GM23338 (cell line): ENCODE results near the gene NOL3. TPM values are rescaled to one million over a fixed set of nuclear protein-coding genes. Genes with fewer than 3 reads are reported as not detected.

ENCODE experiments used
- ATAC-seq: fragments of 200-7000 bp; cut with Tn5 transposase; 3 replicates; pipeline ENCODE4 v1.9.1; 2020
- DNase-seq: peaks from one replicate; pipeline ENCODE4 v3.0.0-alpha.2; 2015; ENCODE audit warnings: low spot score
- H2AFZ ChIP-seq: fragments of 200-600 bp; sonication (generic); 2 replicates; pipeline ENCODE4 v1.8.0; 2016; ENCODE audit warnings: antibody characterized with exemption, mild to moderate bottlenecking, moderate library complexity
- H3F3A ChIP-seq: fragments of 200-600 bp; sonication (generic); replicated peaks from 2 replicates; pipeline ENCODE4 v1.8.0; 2017; ENCODE audit warnings: antibody characterized with exemption, mixed run types, low read depth
- H3K27ac ChIP-seq: fragments of 200-600 bp; sonication (generic); 2 replicates; pipeline ENCODE4 v1.6.1; 2016; ENCODE audit warnings: low read depth
- H3K27me3 ChIP-seq: fragments of 200-600 bp; sonication (generic); 2 replicates; pipeline ENCODE4 v1.8.0; 2016; ENCODE audit warnings: mild to moderate bottlenecking, mixed run types, moderate library complexity; ENCODE audit not compliant: insufficient read depth
- H3K36me3 ChIP-seq: fragments of 200-600 bp; sonication (generic); 2 replicates; pipeline ENCODE4 v1.8.0; 2016; ENCODE audit warnings: mild to moderate bottlenecking; ENCODE audit not compliant: insufficient read depth
- H3K4me1 ChIP-seq: fragments of 200-600 bp; sonication (generic); 2 replicates; pipeline ENCODE4 v1.8.0; 2016; ENCODE audit warnings: mild to moderate bottlenecking, moderate library complexity; ENCODE audit not compliant: insufficient read depth
- H3K4me2 ChIP-seq: fragments of 200-600 bp; sonication (generic); 2 replicates; pipeline ENCODE4 v1.7.1; 2017; ENCODE audit warnings: mixed run types
- H3K4me3 ChIP-seq: fragments of 200-600 bp; sonication (generic); 2 replicates; pipeline ENCODE4 v1.6.1; 2016; ENCODE audit warnings: mixed run types
- H3K79me2 ChIP-seq: fragments of 200-600 bp; sonication (generic); replicated peaks from 2 replicates; pipeline ENCODE4 v1.8.0; 2017; ENCODE audit warnings: mild to moderate bottlenecking; ENCODE audit not compliant: insufficient read depth
- H3K9me2 ChIP-seq: fragments of 200-600 bp; sonication (generic); 2 replicates; pipeline ENCODE4 v1.8.0; 2017; ENCODE audit not compliant: insufficient read depth
- H4K20me1 ChIP-seq: fragments of 200-600 bp; sonication (generic); replicated peaks from 2 replicates; pipeline ENCODE4 v1.8.0; 2017; ENCODE audit warnings: mild to moderate bottlenecking; ENCODE audit not compliant: insufficient read depth
- H3K27ac Mint-ChIP-seq: 2 replicates; pipeline ENCODE4 v1.8.0; 2020; ENCODE audit warnings: inconsistent platforms, mild to moderate bottlenecking, moderate library complexity, mixed read lengths
- H3K27me3 Mint-ChIP-seq: 3 replicates; pipeline ENCODE4 v1.8.0; 2022; ENCODE audit warnings: low read depth, mild to moderate bottlenecking, moderate library complexity, mixed read lengths, inconsistent platforms; ENCODE audit not compliant: insufficient read depth, poor library complexity
- H3K36me3 Mint-ChIP-seq: 3 replicates; pipeline ENCODE4 v1.8.0; 2021; ENCODE audit warnings: low read depth, mild to moderate bottlenecking, inconsistent platforms, moderate library complexity, mixed read lengths
- H3K4me1 Mint-ChIP-seq: 3 replicates; pipeline ENCODE4 v1.8.0; 2020; ENCODE audit warnings: mild to moderate bottlenecking, inconsistent platforms, mixed read lengths
- H3K4me3 Mint-ChIP-seq: 3 replicates; pipeline ENCODE4 v1.8.0; 2021; ENCODE audit warnings: moderate library complexity, mild to moderate bottlenecking, inconsistent platforms, mixed read lengths
- H3K9me3 Mint-ChIP-seq: 3 replicates; pipeline ENCODE4 v1.8.0; 2020; ENCODE audit warnings: moderate library complexity, mild to moderate bottlenecking, inconsistent platforms, mixed read lengths
- CREB1 ChIP-seq: fragments of 250-450 bp; sonication (Bioruptor Pico); IDR thresholded peaks from 2 replicates; pipeline ENCODE4 v1.5.0; 2020; ENCODE audit warnings: low read depth, mild to moderate bottlenecking, moderate library complexity
- ETS1 ChIP-seq: IDR thresholded peaks from 2 replicates; pipeline ENCODE4 v1.6.1; 2016; ENCODE audit warnings: antibody characterized with exemption
- EZH2 ChIP-seq: fragments of 200-600 bp; sonication (generic); IDR thresholded peaks from one replicate; pipeline ENCODE4 v1.8.0; 2017; ENCODE audit warnings: antibody characterized with exemption, mild to moderate bottlenecking, low read depth; ENCODE audit not compliant: unreplicated experiment
- POLR2AphosphoS5 ChIP-seq: IDR thresholded peaks from 2 replicates; pipeline ENCODE4 v1.6.1; 2016; ENCODE audit warnings: antibody characterized with exemption, low read depth
- REST ChIP-seq: IDR thresholded peaks from one replicate; pipeline ENCODE4 v1.6.1; 2018; ENCODE audit warnings: antibody characterized with exemption; ENCODE audit not compliant: unreplicated experiment
- STAT1 ChIP-seq: IDR thresholded peaks from one replicate; pipeline ENCODE4 v1.6.1; 2016; ENCODE audit warnings: antibody characterized with exemption; ENCODE audit not compliant: unreplicated experiment
- ZNF114 ChIP-seq: fragments of 250-450 bp; sonication (Bioruptor Pico); IDR thresholded peaks from 2 replicates; pipeline ENCODE4 v1.5.0; 2020; ENCODE audit warnings: mild to moderate bottlenecking, moderate library complexity
- ZNF462 ChIP-seq: fragments of 250-450 bp; sonication (Bioruptor Pico); IDR thresholded peaks from 2 replicates; pipeline ENCODE4 v1.5.0; 2020; ENCODE audit warnings: mild to moderate bottlenecking, moderate library complexity
- polyA plus RNA-seq: library from polyadenylated mRNA; unstranded; fragments of >200 nt; fragmentation: Nextera tagmentation; extraction: Ambion mirVana; gene quantifications from 2 replicates; pipeline ENCODE4 v1.2.1, GENCODE V29; 2016
- total RNA-seq: library from RNA; depleted of rRNA; stranded (reverse); fragments of >200 nt; shearing (Covaris generic); gene quantifications from 2 replicates; pipeline ENCODE4 v1.2.3, GENCODE V29; 2014

Gene NOL3
- total and polyA plus RNA-seq, 2 experiments from 2014 or later = 3.3 to 4.0 TPM

GRCh38 chr16:67188323-67188722 is 18.0 kb downstream of the NOL3 start:
- no peak overlapping the region for H3K27ac ChIP-seq
- no peak overlapping the region for H3K4me2 ChIP-seq
- Mint-ChIP-seq H3K27me3 (peaks cover 32% of the 10 kb centered on the region), H3K9me3 (no peaks in the 10 kb centered on the region; the same call in 2 of the 3 replicates), H3K4me1 (peaks cover 28% of the 10 kb centered on the region), H3K4me3 (no peak overlapping the region), H3K36me3 (peaks cover 5% of the 10 kb centered on the region; the same call in 2 of the 3 replicates), H3K27ac (no peak overlapping the region)
- ATAC-seq = no peak
- peaks cover 18% of the 10 kb centered on the region; the same call in 1 of the 2 replicates for H3K4me1 ChIP-seq
- H3K4me3 ChIP-seq = no peak overlapping the region
- H4K20me1 ChIP-seq = peaks cover 6% of the 10 kb centered on the region
- no peaks in the 10 kb centered on the region for H3K36me3 ChIP-seq
- H3K27me3 ChIP-seq = peaks cover 28% of the 10 kb centered on the region
- no peak for TF ChIP-seq ZNF462 (CRISPR knock-in tag)
- no peak for TF ChIP-seq EZH2
- no peak for TF ChIP-seq POLR2AphosphoS5
- no peak for TF ChIP-seq REST
- no peak for TF ChIP-seq STAT1
- no peak for TF ChIP-seq CREB1 (CRISPR knock-in tag)
- no peak for TF ChIP-seq ZNF114 (CRISPR knock-in tag)
- TF ChIP-seq ETS1 = no peak
- DNase-seq = no peak
- H2AFZ ChIP-seq = no peak overlapping the region
- H3K79me2 ChIP-seq = peaks cover 12% of the 10 kb centered on the region
- H3F3A ChIP-seq = 0 out of 2 replicates have a peak, but pooled peaks cover 6% of the 10 kb centered on the region
- no peaks in the 10 kb centered on the region for H3K9me2 ChIP-seq
